Parathyroid adenoma (tissue), 2 donors: Measurements from ENCODE around the gene ANKRD6.
A peak's percentile ranks its signal among the peaks of the same experiment; 100 is the strongest.

Experiments
- H2AFZ ChIP-seq: fragments of 300-600 bp; sonication (generic); one replicate; pipeline ENCODE4 v1.7.0; 2017; ENCODE audit warnings: antibody characterized with exemption, mild to moderate bottlenecking
- H3K27ac ChIP-seq: fragments of 300-600 bp; sonication (generic); one replicate; pipeline ENCODE4 v1.7.0; 2017
- H3K27me3 ChIP-seq: fragments of 300-600 bp; sonication (generic); one replicate; pipeline ENCODE4 v1.7.0; 2017; ENCODE audit warnings: low read length; ENCODE audit not compliant: control insufficient read depth, insufficient read depth
- H3K36me3 ChIP-seq: fragments of 300-600 bp; sonication (generic); one replicate; pipeline ENCODE4 v1.7.0; 2017; ENCODE audit warnings: low read length; ENCODE audit not compliant: control insufficient read depth, insufficient read depth
- H3K4me1 ChIP-seq: fragments of 300-600 bp; sonication (generic); one replicate; pipeline ENCODE4 v1.7.0; 2017; ENCODE audit warnings: control low read depth
- H3K4me2 ChIP-seq: fragments of 300-600 bp; sonication (generic); one replicate; pipeline ENCODE4 v1.7.0; 2017; ENCODE audit warnings: low read length
- H3K4me3 ChIP-seq: fragments of 300-600 bp; sonication (generic); one replicate; pipeline ENCODE4 v1.7.0; 2017; ENCODE audit warnings: low read depth, low read length
- H3K79me2 ChIP-seq: fragments of 300-600 bp; sonication (generic); one replicate; pipeline ENCODE4 v1.7.0; 2017; ENCODE audit warnings: control low read depth
- H3K9ac ChIP-seq: fragments of 300-600 bp; sonication (generic); one replicate; pipeline ENCODE4 v1.7.0; 2017; ENCODE audit warnings: mild to moderate bottlenecking
- H3K9me3 ChIP-seq: fragments of 300-600 bp; sonication (generic); one replicate; pipeline ENCODE4 v1.7.0; 2017; ENCODE audit warnings: low read length; ENCODE audit not compliant: control insufficient read depth
- CTCF ChIP-seq: fragments of 300-600 bp; sonication (generic); IDR thresholded peaks from one replicate; pipeline ENCODE4 v1.7.0; 2017; ENCODE audit warnings: antibody characterized with exemption, mild to moderate bottlenecking
- donor health status: primary hyperparathyroidism.

The ANKRD6 gene

DNA sequence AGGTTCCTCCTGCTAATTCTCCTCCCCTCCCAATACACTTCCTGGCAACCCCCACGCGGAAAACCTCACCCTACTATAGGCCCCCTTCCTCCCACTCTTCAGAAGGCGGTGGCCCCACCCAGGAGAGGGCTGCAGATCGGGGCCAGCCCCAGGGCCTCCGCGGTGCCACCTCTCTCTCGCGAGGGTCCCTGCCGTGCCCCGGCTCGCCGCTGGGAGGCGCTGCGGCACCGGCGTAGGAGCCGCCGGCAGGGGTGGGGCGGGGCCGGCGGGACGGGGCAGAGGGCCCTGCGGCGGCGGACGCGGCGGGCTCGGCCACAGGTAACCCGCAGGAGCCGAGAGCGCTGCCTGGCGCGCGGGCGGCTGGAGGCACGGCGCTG is at the start of gene ANKRD6:
Gene ANKRD6 (plus strand): TSS at position 278 of the 377 bp plus-strand sequence. CDS start 133,825 bp downstream, outside the sequence.
- Histone ChIP-seq H3K4me2 (peak within 1 kb of the TSS; percentile 91), H2AFZ (peak within 1 kb of the TSS; percentile 98), H3K79me2 (no peaks in the 10 kb centered on the region), H3K9me3 (no peaks in the 10 kb centered on the region), H3K9ac (peak within 1 kb of the TSS; percentile 39), H3K27ac (no peak within 1 kb of the TSS), H3K36me3 (no peaks in the 10 kb centered on the region), H3K4me1 (peaks cover 4% of the 10 kb centered on the region), H3K27me3 (no peaks in the 10 kb centered on the region), H3K4me3 (peak within 1 kb of the TSS; percentile 55)
- TF ChIP-seq CTCF, result peak; percentile 78

DNA sequence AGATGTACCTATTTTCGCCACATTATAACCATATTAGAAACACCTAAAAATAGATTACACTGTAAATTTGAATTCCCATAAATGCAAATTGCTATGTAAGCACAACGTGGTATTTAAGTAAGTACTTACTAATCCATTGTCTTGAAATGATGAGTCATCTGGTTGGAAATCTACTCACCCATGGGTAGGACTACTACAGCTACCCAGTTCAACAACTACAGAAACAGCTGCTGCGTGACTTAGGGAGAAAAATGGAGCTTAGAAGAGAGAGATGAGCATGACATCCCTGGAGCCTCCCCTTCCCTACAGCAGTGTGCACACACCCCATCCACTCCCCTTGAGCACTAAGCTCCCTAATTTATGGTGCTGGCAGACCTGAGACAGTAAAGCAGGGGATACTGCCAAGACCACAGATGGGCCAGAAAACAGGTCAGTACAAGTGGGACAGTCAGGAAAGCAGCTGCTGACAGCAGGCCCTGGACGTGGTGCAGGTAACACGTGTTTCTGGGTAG is 47.7 kb upstream of the ANKRD6 start:
- Histone ChIP-seq H3K36me3 (no peaks in the 10 kb centered on the region), H3K4me2 (no peak overlapping the region), H3K79me2 (peaks cover 2% of the 10 kb centered on the region), H3K9ac (no peak overlapping the region), H3K4me3 (no peak overlapping the region), H3K27ac (no peak overlapping the region), H3K4me1 (no peaks in the 10 kb centered on the region), H2AFZ (no peak overlapping the region), H3K27me3 (no peaks in the 10 kb centered on the region), H3K9me3 (no peaks in the 10 kb centered on the region)
- TF ChIP-seq CTCF, result no peak

DNA sequence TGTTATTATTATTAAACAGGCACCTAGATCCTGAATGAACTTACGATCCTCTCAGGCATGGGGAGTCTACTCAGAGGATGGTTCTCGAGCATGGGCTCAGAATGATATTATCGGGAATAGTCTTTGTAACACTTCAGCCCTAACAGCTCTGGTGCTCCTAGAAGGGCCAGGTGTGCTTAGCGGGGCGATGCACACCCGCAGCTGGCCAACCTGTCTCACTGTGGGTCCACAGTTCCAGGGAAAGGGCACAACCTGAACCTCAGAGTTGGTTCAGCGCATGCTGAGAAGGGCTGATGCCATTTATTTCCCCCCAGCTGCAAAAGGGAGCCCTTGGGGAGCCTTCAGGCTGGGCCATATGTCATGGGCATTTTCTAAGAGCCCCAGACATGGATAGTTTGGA is 47.1 kb upstream of the ANKRD6 start:
- Histone ChIP-seq H3K27me3 (no peaks in the 10 kb centered on the region), H2AFZ (no peak overlapping the region), H3K9me3 (no peaks in the 10 kb centered on the region), H3K36me3 (no peaks in the 10 kb centered on the region), H3K27ac (no peak overlapping the region), H3K79me2 (peaks cover 2% of the 10 kb centered on the region), H3K4me2 (no peak overlapping the region), H3K4me1 (no peaks in the 10 kb centered on the region), H3K4me3 (no peak overlapping the region), H3K9ac (no peak overlapping the region)
- no peak for TF ChIP-seq CTCF

- Histone ChIP-seq H3K4me2 (no peak overlapping the region), H3K36me3 (no peaks in the 10 kb centered on the region), H3K4me1 (no peaks in the 10 kb centered on the region), H2AFZ (no peak overlapping the region), H3K27ac (no peak overlapping the region), H3K9ac (no peak overlapping the region), H3K4me3 (no peak overlapping the region), H3K9me3 (no peaks in the 10 kb centered on the region), H3K79me2 (peaks cover 2% of the 10 kb centered on the region), H3K27me3 (no peaks in the 10 kb centered on the region)
- no peak for TF ChIP-seq CTCF
These were observed 45.9 kb upstream of the ANKRD6 start for GRCh38 chr6:89386917-89387491.
